GM21447 (cell line): Measurements from ENCODE around the gene IL1A.

Experiments used
- ATAC-seq: cut with Tn5 transposase; IDR thresholded peaks from one replicate; pipeline ENCODE4 v1.9.1; 2021; ENCODE audit not compliant: unreplicated experiment

IL1A gene

GRCh38 chr2:112793449-112793978 is 9.2 kb upstream of the IL1A start:
- no peak for ATAC-seq

- no peak for ATAC-seq
Observed at GRCh38 chr2:112792419-112792818, 8.1 kb upstream of the IL1A start.

GRCh38 chr2:112791693-112792230 is 7.5 kb upstream of the IL1A start:
- no peak for ATAC-seq

- no peak for ATAC-seq
Observed at GRCh38 chr2:112791019-112791418, 6.7 kb upstream of the IL1A start.

- no peak for ATAC-seq
Observed at GRCh38 chr2:112790305-112790704, 6.0 kb upstream of the IL1A start.

GRCh38 chr2:112789186-112789585 is 4.9 kb upstream of the IL1A start:
- ATAC-seq = no peak

- ATAC-seq = no peak
Observed at GRCh38 chr2:112788653-112789052, 4.4 kb upstream of the IL1A start.

GRCh38 chr2:112787729-112788393 is 3.6 kb upstream of the IL1A start:
- ATAC-seq = no peak

GRCh38 chr2:112787294-112787693 is 3.0 kb upstream of the IL1A start:
- no peak for ATAC-seq

- no peak for ATAC-seq
Observed at GRCh38 chr2:112783187-112783714, 1.0 kb downstream of the IL1A start.

GRCh38 chr2:112782234-112782799 is 2.0 kb downstream of the IL1A start:
- ATAC-seq = peak; percentile 83

- no peak for ATAC-seq
Observed at GRCh38 chr2:112779598-112779997, 4.7 kb downstream of the IL1A start.

GRCh38 chr2:112777036-112777435 is 7.3 kb downstream of the IL1A start:
- ATAC-seq = no peak

GRCh38 chr2:112776113-112776512 is 8.2 kb downstream of the IL1A start:
- no peak for ATAC-seq

GRCh38 chr2:112774536-112775285 is 9.6 kb downstream of the IL1A start:
- no peak for ATAC-seq

GRCh38 chr2:112773556-112773955 is 10.7 kb downstream of the IL1A start:
- no peak for ATAC-seq

GRCh38 chr2:112772911-112773475 is 11.3 kb downstream of the IL1A start:
- no peak for ATAC-seq

- ATAC-seq = peak; percentile 63
Observed at GRCh38 chr2:112772322-112772721, 12.0 kb downstream of the IL1A start.

- ATAC-seq = no peak
Observed at GRCh38 chr2:112768432-112768831, 15.9 kb downstream of the IL1A start.

GRCh38 chr2:112767693-112768330 is 16.5 kb downstream of the IL1A start:
- ATAC-seq = no peak

GRCh38 chr2:112765251-112765650 is 19.0 kb downstream of the IL1A start:
- no peak for ATAC-seq
